ENCODE measurements around the gene LIPK. TPM values are rescaled to one million over a fixed set of nuclear protein-coding genes. Genes with fewer than 3 reads are reported as not detected.

LIPK gene, protein sequence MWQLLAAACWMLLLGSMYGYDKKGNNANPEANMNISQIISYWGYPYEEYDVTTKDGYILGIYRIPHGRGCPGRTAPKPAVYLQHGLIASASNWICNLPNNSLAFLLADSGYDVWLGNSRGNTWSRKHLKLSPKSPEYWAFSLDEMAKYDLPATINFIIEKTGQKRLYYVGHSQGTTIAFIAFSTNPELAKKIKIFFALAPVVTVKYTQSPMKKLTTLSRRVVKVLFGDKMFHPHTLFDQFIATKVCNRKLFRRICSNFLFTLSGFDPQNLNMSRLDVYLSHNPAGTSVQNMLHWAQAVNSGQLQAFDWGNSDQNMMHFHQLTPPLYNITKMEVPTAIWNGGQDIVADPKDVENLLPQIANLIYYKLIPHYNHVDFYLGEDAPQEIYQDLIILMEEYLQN
- total RNA-seq = not detected
- long read RNA-seq = 0 reads

GRCh38 chr10:88705958-88706357, at the start of gene LIPK:
TSS of gene LIPK (plus strand) at chr10:88706249. CDS start at chr10:88724544, 18,295 bp downstream.
- no peak within 1 kb of the TSS for H3K4me3 ChIP-seq
- no peak within 1 kb of the TSS for H3K27ac ChIP-seq
- H3K9me3 ChIP-seq = no peaks in the 10 kb centered on the region
- TF ChIP-seq, protein P1, sequence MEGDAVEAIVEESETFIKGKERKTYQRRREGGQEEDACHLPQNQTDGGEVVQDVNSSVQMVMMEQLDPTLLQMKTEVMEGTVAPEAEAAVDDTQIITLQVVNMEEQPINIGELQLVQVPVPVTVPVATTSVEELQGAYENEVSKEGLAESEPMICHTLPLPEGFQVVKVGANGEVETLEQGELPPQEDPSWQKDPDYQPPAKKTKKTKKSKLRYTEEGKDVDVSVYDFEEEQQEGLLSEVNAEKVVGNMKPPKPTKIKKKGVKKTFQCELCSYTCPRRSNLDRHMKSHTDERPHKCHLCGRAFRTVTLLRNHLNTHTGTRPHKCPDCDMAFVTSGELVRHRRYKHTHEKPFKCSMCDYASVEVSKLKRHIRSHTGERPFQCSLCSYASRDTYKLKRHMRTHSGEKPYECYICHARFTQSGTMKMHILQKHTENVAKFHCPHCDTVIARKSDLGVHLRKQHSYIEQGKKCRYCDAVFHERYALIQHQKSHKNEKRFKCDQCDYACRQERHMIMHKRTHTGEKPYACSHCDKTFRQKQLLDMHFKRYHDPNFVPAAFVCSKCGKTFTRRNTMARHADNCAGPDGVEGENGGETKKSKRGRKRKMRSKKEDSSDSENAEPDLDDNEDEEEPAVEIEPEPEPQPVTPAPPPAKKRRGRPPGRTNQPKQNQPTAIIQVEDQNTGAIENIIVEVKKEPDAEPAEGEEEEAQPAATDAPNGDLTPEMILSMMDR (IDR thresholded peaks at IDR 0.05) = no peak
- TF ChIP-seq POLR2A (IDR thresholded peaks at IDR 0.05) = no peak
- ATAC-seq (no peak), DNase-seq (no peak)
- H3K36me3 ChIP-seq = no peaks in the 10 kb centered on the region
- H3K27me3 ChIP-seq = no peaks in the 10 kb centered on the region
- intact Hi-C loops (cut with DNase I) = no loop called here
- H3K4me1 ChIP-seq = no peaks in the 10 kb centered on the region
- 93% methylated on average over 1 of the region's 1 CpG for WGBS (ENCODE audit: insufficient coverage, low coverage, low lambda C conversion rate, missing lambda C conversion rate)

DNA sequence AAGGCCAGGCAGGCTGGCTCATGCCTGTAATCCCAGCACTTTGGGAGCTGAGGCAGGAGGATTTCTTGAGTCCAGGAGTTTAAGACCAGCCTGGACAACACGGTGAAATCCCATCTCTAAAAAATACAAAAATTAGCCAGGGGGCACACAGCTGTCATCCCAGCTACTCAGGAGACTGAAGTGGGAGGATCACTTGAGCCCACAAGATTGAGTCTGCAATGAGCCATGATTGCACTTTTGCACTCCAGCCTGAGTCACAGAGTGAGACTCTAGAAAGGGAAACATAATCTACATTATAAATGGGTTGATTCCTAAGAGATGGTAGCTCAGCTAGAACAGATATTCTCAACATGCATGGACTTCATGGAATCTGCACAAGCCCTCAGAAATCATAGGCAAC, 48.1 kb upstream of the LIPK start:
- Histone ChIP-seq H3K36me3 (no peaks in the 10 kb centered on the region), H3K27me3 (no peaks in the 10 kb centered on the region), H3K4me3 (no peak overlapping the region), H3K27ac (no peak overlapping the region), H3K9me3 (no peaks in the 10 kb centered on the region), H3K4me1 (no peaks in the 10 kb centered on the region)
- TF ChIP-seq, protein P1 (IDR thresholded peaks at IDR 0.05) = no peak
- no peak for TF ChIP-seq POLR2A (IDR thresholded peaks at IDR 0.05)
- no peak for DNase-seq
- ATAC-seq = no peak
- WGBS (ENCODE audit: insufficient coverage, low coverage, low lambda C conversion rate, missing lambda C conversion rate) = no CpG with 5 or more reads among the region's 1 CpG
- intact Hi-C loops (cut with DNase I) = no loop called here

GRCh38 chr10:88659725-88660597, 46.1 kb upstream of the LIPK start:
- H3K9me3 ChIP-seq = no peaks in the 10 kb centered on the region
- no peak for ATAC-seq
- TF ChIP-seq, protein P1 (IDR thresholded peaks at IDR 0.05) = no peak
- no peak for TF ChIP-seq POLR2A (IDR thresholded peaks at IDR 0.05)
- intact Hi-C loops (cut with DNase I) = no loop called here
- no peaks in the 10 kb centered on the region for H3K27me3 ChIP-seq
- WGBS (ENCODE audit: insufficient coverage, low coverage, low lambda C conversion rate, missing lambda C conversion rate) = 58% methylated on average over 3 of the region's 3 CpGs
- no peaks in the 10 kb centered on the region for H3K4me1 ChIP-seq
- DNase-seq = no peak
- H3K27ac ChIP-seq = no peak overlapping the region
- no peak overlapping the region for H3K4me3 ChIP-seq
- H3K36me3 ChIP-seq = no peaks in the 10 kb centered on the region

GRCh38 chr10:88660598-88660884, 45.5 kb upstream of the LIPK start:
- Histone ChIP-seq H3K4me1 (no peaks in the 10 kb centered on the region), H3K36me3 (no peaks in the 10 kb centered on the region), H3K27me3 (no peaks in the 10 kb centered on the region), H3K9me3 (no peaks in the 10 kb centered on the region), H3K4me3 (no peak overlapping the region), H3K27ac (no peak overlapping the region)
- no peak for DNase-seq
- no peak for ATAC-seq
- TF ChIP-seq, protein P1 (IDR thresholded peaks at IDR 0.05) = no peak
- no peak for TF ChIP-seq POLR2A (IDR thresholded peaks at IDR 0.05)
- intact Hi-C loops (cut with DNase I) = no loop called here
- WGBS (ENCODE audit: insufficient coverage, low coverage, low lambda C conversion rate, missing lambda C conversion rate) = 29% methylated on average over 3 of the region's 3 CpGs

All from right lobe of liver (tissue), 6 donors.